Fibroblast of the aortic adventitia (primary cell): ENCODE measurements around the gene ZSWIM1. TPM values are rescaled to one million over a fixed set of nuclear protein-coding genes. Genes with fewer than 3 reads are reported as not detected.

Source experiments
- DNase-seq: peaks from one replicate; pipeline ENCODE4 v3.0.0-alpha.2; 2010; ENCODE audit warnings: low read depth
- H3K4me3 ChIP-seq: 2 replicates; pipeline ENCODE4 v1.5.1; 2011; ENCODE audit warnings: low read depth, mild to moderate bottlenecking, control low read depth, low read length, moderate library complexity
- CTCF ChIP-seq: IDR thresholded peaks from 2 replicates; pipeline ENCODE4 v1.5.1; 2011; ENCODE audit warnings: mild to moderate bottlenecking, low read length, control low read depth, inconsistent platforms; ENCODE audit not compliant: insufficient read depth
- total RNA-seq: library from RNA; depleted of rRNA; stranded (reverse); fragments of >200 nt; gene quantifications from 2 replicates; pipeline ENCODE4 v1.2.3, GENCODE V29; 2012; ENCODE audit warnings: low replicate concordance

Gene ZSWIM1
- total RNA-seq, 1 donor = 15.1 TPM

- no peak for TF ChIP-seq CTCF
- H3K4me3 ChIP-seq = no peak overlapping the region
- no peak for DNase-seq
Measured at GRCh38 chr20:45902199-45902701, 21.2 kb downstream of the ZSWIM1 start.

GRCh38 chr20:45904583-45905504 is 23.8 kb downstream of the ZSWIM1 start:
- no peak overlapping the region for H3K4me3 ChIP-seq
- no peak for TF ChIP-seq CTCF
- DNase-seq = no peak

GRCh38 chr20:45905505-45906079 is 24.6 kb downstream of the ZSWIM1 start:
- H3K4me3 ChIP-seq = no peak overlapping the region
- no peak for TF ChIP-seq CTCF
- DNase-seq = peak; percentile 75

GRCh38 chr20:45907219-45907948 is 26.4 kb downstream of the ZSWIM1 start:
- H3K4me3 ChIP-seq = no peak overlapping the region
- no peak for DNase-seq
- no peak for TF ChIP-seq CTCF

GRCh38 chr20:45908084-45908483 is 27.1 kb downstream of the ZSWIM1 start:
- no peak for TF ChIP-seq CTCF
- no peak for DNase-seq
- no peak overlapping the region for H3K4me3 ChIP-seq

GRCh38 chr20:45909336-45909808 is 28.3 kb downstream of the ZSWIM1 start:
- no peak overlapping the region for H3K4me3 ChIP-seq

More at GRCh38 chr20:45909336-45909808, 28.3 kb downstream of the ZSWIM1 start:
- TF ChIP-seq CTCF = no peak
- no peak for DNase-seq
